LNCaP clone FGC (cell line): ENCODE measurements around the gene TANGO6.
A peak's percentile ranks its signal among the peaks of the same experiment; 100 is the strongest.

Experiments used
- DNase-seq: peaks from one replicate; pipeline ENCODE4 v3.0.0-alpha.2; 2011; ENCODE audit warnings: low read depth
- H3K4me3 ChIP-seq: 2 replicates; pipeline ENCODE4 v1.5.1; 2011; ENCODE audit warnings: mild to moderate bottlenecking, low read depth, low read length, control low read depth
- CTCF ChIP-seq: IDR thresholded peaks from 2 replicates; pipeline ENCODE4 v1.5.1; 2012; ENCODE audit warnings: mild to moderate bottlenecking; ENCODE audit not compliant: control insufficient read depth, insufficient read depth; ENCODE audit errors: extremely low read depth

TANGO6 gene

DNA sequence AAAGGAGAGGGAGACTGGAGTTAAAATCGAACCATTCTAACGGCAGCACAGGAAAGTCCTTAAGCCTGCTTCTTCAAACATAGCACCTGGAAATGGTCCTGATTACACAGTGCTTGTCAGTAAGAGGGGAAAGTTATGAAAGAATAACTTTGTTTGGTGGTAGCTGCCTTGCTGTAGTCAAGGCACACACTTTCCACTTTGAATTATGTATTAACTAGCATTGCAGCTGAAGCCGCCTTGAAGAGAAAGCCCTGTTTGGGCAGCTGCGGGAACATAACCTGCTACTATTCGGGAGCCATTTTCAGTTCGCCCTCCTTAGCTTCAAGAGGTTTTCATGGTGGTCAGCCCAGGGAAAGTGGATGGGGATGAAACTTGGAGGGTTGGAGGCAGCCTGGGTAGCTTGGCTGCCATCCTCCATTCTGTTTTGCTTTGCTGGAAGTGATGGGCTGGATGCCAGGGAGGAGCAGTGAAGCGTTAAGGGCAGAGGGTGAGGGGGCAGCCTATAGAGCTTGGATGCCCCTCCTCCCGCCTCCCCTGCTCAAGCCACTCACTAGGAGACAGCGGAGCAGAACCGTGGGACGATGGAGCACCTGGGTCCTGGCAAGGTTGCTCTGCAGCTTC, 256.9 kb downstream of the TANGO6 start:
- H3K4me3 ChIP-seq, result no peak overlapping the region
- DNase-seq, result no peak
- TF ChIP-seq CTCF, result no peak

DNA sequence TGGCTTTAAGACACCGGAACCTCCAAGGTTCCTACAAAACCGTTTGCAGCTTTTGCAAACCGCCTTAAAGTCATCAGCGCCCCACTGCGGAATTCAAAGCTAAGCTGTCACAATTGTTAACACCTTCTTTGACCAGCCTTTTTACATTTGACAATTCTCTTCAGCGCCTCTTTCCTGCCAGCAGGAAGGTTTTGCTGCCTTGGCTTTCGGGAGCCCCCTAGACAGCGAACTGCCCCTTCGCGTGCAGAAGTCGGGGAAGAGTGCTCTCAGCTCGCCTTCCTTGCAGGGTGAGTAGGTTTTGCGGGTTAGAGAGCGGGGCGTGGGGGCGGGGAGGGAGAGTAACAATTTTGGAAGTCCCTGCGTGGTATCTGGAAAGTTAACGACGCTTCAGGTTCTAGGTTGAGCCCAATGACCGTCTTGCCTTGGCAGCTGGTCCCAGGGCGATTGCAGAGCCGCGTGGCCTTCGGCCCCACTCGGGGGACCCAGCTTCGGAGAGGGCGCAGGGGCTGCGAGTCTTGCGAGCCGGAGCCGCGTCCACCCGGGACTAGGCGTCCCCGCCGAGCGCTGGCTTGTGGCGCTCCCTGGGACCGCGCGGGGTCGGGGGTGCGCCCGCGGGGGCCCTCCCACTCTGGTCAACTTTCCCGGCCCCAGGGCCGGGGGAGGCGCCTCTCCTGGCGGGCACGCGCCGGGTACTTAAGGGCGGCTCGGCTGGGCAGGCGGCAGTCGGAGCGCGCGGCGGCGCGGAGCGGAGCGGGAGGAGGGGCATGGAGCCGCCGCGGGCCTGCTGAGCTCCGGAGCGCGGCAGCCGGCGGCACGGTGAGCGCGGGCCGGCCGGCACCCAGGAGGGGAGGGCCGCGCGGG, 262.4 kb downstream of the TANGO6 start, which contains the start of gene HAS3:
TSS of gene HAS3 (plus strand) at position 153 of the 861 bp plus-strand sequence. CDS start 3,743 bp downstream, outside the sequence.
- peak; percentile 73 for TF ChIP-seq CTCF
- DNase-seq, result peak; percentile 35
- peak within 1 kb of the TSS; percentile 59 for H3K4me3 ChIP-seq

DNA sequence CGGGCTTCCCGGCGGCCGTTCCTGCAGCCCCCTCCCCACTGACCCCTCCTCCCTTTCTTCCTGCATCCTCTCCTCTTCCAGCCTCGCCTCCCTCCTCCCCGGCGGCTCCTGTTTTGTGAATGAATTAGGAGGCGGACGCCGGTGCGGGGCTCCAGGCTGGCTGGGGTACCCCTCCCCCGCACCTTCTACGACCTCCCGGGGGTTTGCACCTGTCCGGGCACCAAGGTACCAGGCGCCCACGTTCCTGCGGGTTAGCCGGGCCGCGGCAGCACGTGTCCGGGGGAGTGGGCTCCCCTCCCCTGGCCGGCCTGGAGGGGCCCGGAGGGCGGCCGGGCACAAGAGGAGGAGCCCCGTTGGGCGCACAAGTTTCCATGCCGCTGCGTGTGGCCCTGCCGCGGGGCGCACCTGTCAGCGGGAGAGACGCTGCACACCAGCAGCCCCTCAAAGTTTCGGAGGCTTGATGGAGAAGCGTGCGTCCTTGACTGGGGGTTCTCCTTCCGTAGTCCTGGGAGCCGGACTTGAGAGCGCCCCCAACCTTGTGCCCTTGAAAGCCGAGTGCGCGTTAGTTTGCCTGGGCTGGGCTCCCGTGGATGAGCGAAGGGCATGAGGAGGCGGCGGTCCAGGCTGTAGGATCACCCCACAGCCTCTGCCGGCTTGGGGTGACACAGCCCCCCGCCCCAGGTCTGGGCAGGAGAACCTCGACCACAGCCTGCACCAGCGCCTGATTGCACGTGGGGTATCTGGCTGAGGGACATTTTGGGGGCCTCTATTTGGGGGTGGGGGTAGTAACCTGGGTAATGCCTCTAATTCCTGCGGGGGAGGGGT, 263.4 kb downstream of the TANGO6 start:
- no peak for DNase-seq
- peak overlapping the region; percentile 44 for H3K4me3 ChIP-seq
- TF ChIP-seq CTCF, result no peak

DNA sequence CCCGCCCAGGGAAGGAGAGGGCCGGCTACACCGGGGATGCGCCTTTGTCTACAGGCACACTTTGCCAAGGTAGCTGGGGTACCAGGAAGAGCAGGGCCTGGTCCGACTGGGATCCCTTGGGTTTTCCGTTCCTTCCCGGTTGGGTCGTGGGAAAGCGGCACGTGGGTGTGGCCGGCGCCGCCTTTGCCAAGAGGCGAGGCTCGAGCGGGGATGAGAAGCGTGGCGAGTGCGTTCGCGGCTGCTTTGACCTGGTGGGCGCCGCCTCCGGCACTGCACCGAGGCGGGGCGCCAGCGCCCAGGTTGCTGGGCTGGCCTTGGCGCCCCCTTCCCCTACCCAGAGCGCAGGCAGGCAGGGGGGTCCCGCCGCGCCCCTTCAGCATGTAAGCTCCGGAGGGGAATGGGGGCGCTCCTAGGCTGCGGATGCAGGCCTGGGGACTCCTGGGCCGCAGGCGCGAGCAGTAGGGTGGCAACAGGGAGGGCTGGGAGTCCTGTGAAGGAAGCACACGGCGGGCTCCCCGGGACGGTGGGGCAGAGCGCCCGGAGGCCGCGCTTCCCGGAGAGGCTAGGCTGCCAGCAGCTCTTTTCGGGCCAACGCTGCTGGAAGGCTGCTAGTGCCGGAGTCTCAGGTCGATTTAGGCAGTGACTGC, 264.1 kb downstream of the TANGO6 start:
- H3K4me3 ChIP-seq, result no peak overlapping the region
- DNase-seq, result no peak
- TF ChIP-seq CTCF, result no peak

DNA sequence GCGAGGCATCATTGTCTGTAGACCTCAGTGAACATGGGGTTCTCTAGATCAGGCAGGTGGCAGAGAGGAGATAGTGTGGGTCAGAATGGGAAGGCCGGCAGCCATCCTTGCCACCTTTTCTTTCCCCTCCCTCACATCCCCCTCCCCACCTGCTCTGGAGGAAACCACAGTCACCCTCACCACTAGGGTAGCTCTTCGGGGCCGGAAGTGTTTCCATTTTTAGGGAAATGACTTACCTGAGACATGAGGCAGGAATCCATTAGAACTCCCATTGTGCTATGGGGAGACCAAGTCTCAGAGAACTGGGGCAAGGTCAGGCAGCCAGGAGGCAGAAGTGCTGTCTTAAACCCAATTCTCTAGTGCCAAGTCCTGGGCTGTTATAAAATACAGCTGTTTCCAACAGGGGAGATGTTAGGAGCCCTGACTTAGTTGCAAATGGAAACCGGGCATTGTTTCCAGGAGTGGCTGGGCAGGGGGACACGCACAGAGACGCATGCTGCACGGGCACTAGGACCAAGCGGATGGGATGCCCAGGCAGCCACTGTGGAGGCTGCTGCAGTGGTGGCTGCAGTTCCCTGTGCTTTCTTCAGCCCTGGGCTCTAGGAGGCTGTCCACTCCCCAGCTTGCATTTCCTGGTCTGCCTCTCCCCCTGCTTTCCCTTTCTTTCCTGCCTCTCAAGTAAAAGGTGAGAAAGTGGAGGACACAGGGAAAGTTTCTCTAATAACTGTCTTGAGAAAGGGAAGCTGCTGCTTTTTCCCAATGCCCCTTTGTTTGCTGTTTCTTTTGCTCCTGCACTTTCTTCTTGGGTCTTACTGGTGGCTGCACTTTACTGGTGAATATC, 265.0 kb downstream of the TANGO6 start:
- TF ChIP-seq CTCF, result no peak
- no peak overlapping the region for H3K4me3 ChIP-seq
- DNase-seq, result no peak

GRCh38 chr16:69108905-69109252, 265.5 kb downstream of the TANGO6 start:
- TF ChIP-seq CTCF, result no peak
- no peak overlapping the region for H3K4me3 ChIP-seq
- no peak for DNase-seq
